ENCODE results near the gene PTOV1. TPM values are rescaled to one million over a fixed set of nuclear protein-coding genes. Genes with fewer than 3 reads are reported as not detected.

Gene PTOV1
- total RNA-seq, 4 donors from 2014 or later, result 46.2 to 156 (median 82.0) TPM

- peak in 1 of 4 experiments; percentile 20 for TF ChIP-seq CTCF (IDR thresholded peaks at IDR 0.05)
- no peak for TF ChIP-seq POLR2A (IDR thresholded peaks at IDR 0.05)
- intact Hi-C loops (cut with DNase I; ENCODE audit: low total_unique reads), result no loop called here
- Histone ChIP-seq H3K9me3 (no peaks in the 10 kb centered on the region), H3K36me3 (no peaks in the 10 kb centered on the region), H3K4me1 (peaks cover 0 to 7% of the 10 kb centered on the region in 2 donors), H3K27me3 (no peaks in the 10 kb centered on the region), H3K4me3 (peak overlapping the region; percentile 51 to 100), H3K27ac (peak overlapping the region; percentile 96 to 100)
- peak; percentile 98 to 99 for DNase-seq
Measured at GRCh38 chr19:49877879-49878743, 27.2 kb downstream of the PTOV1 start.

GRCh38 chr19:49878744-49879070, 27.7 kb downstream of the PTOV1 start:
- no peak for TF ChIP-seq POLR2A (IDR thresholded peaks at IDR 0.05)
- no peak for TF ChIP-seq CTCF (IDR thresholded peaks at IDR 0.05)
- intact Hi-C loops (cut with DNase I; ENCODE audit: low total_unique reads), result no loop called here
- no peaks in the 10 kb centered on the region for H3K27me3 ChIP-seq
- H3K36me3 ChIP-seq, result no peaks in the 10 kb centered on the region
- H3K9me3 ChIP-seq, result no peaks in the 10 kb centered on the region
- DNase-seq, result peak in 1 of 2 donors; percentile 34
- H3K4me3 ChIP-seq, result peak overlapping the region in 1 of 2 donors; percentile 51
- H3K27ac ChIP-seq, result peak overlapping the region; percentile 96 to 100
- peaks cover 0 to 7% of the 10 kb centered on the region in 2 donors for H3K4me1 ChIP-seq

- intact Hi-C loops (cut with DNase I; ENCODE audit: low total_unique reads), result no loop called here
- Histone ChIP-seq H3K9me3 (no peaks in the 10 kb centered on the region), H3K4me1 (peaks cover 0 to 7% of the 10 kb centered on the region in 2 donors), H3K27ac (no peak overlapping the region), H3K4me3 (no peak overlapping the region), H3K36me3 (no peaks in the 10 kb centered on the region), H3K27me3 (no peaks in the 10 kb centered on the region)
- peak in 1 of 2 donors; percentile 24 for DNase-seq
- TF ChIP-seq CTCF (IDR thresholded peaks at IDR 0.05), result no peak
- no peak for TF ChIP-seq POLR2A (IDR thresholded peaks at IDR 0.05)
Measured at GRCh38 chr19:49879243-49879963, 28.4 kb downstream of the PTOV1 start.

DNA sequence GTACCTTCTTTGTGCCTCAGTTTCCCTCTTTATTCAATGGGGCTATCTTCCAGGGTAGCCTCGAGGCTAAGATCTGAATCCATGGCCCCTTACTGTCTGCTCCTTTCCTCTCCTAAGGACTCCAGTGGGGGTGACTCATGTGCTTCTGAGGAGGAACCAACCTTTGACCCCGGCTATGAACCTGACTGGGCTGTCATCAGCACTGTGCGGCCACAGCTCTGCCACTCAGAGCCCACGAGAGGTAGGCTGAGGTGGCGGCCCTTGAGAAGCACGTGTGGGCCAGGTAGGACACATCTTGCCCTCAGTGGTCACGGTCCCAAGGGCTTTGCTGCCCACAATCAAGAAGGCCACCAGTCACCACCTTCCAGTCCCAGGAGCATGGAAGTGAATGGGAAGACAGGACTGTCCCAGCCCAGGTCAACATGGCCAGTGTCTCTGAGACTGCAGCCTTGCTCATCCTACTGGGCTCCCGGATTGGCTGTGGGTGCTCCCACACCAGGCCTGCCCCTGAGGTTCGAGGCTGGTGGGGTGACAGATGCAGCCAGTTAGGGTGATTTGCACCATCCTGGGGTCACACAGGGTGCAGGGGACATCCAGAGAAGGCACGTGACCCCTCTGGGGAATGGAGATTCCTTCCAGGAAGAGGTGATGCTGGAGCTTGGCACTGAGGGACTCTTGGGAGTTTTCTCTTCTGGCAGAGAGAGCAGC, 29.4 kb downstream of the PTOV1 start:
- Histone ChIP-seq H3K27ac (no peak overlapping the region), H3K27me3 (no peaks in the 10 kb centered on the region), H3K4me1 (peaks cover 0 to 7% of the 10 kb centered on the region in 2 donors), H3K9me3 (no peaks in the 10 kb centered on the region), H3K36me3 (no peaks in the 10 kb centered on the region), H3K4me3 (no peak overlapping the region)
- DNase-seq, result peak in 1 of 2 donors; percentile 19
- TF ChIP-seq POLR2A (IDR thresholded peaks at IDR 0.05) (no peak), CTCF (IDR thresholded peaks at IDR 0.05) (no peak)
- intact Hi-C loops (cut with DNase I; ENCODE audit: low total_unique reads), result no loop called here
